Adrenal gland (tissue), 5 donors: ENCODE measurements around the gene COL5A1.

Experiments
- POLR2A ChIP-seq, 2 donors: fragments of 450-650 bp; IDR thresholded peaks; one replicate each; pipeline ENCODE4 v1.6.1; 2017; ENCODE audit warnings: antibody characterized with exemption in 2 of 2, mild to moderate bottlenecking in 2 of 2, moderate library complexity in 1 of 2
- TF ChIP-seq, protein P1 (sequence below), 6 experiments: fragments of 450-650 bp in 4 of 6; fragments of 200-600 bp in 2 of 6; sonication (generic) in 1 of 6; IDR thresholded peaks; 1 replicate in 5 of 6; 2 replicates in 1 of 6; pipeline versions ENCODE4 v1.5.1 to v1.8.0; 2016 to 2021; ENCODE audit warnings: antibody characterized with exemption in 6 of 6, mild to moderate bottlenecking in 2 of 6, moderate library complexity in 1 of 6
- donor health status: DM: no; HTN: no; CAD: no.

DNA sequence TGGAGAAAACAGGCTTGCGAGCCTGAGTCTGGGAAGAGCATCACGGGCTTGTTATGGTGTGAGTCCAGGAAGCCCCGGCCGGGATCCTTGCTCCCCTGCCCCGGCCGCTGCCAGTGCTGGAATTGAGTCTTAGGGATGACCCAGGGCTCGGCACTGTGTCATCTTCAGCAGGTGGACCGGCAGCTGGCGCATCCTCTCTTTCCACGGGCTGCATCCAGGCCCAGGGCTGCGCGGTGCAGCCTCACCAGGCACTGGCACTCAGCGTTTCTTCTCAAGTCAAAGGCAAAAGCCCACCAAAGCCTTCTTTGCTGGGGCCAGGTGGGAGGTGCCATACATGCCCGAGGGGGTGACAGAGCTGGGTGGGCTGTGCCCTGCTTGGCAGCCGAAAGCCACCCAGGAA, 46.6 kb downstream of the COL5A1 start:
- TF ChIP-seq, protein P1, sequence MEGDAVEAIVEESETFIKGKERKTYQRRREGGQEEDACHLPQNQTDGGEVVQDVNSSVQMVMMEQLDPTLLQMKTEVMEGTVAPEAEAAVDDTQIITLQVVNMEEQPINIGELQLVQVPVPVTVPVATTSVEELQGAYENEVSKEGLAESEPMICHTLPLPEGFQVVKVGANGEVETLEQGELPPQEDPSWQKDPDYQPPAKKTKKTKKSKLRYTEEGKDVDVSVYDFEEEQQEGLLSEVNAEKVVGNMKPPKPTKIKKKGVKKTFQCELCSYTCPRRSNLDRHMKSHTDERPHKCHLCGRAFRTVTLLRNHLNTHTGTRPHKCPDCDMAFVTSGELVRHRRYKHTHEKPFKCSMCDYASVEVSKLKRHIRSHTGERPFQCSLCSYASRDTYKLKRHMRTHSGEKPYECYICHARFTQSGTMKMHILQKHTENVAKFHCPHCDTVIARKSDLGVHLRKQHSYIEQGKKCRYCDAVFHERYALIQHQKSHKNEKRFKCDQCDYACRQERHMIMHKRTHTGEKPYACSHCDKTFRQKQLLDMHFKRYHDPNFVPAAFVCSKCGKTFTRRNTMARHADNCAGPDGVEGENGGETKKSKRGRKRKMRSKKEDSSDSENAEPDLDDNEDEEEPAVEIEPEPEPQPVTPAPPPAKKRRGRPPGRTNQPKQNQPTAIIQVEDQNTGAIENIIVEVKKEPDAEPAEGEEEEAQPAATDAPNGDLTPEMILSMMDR (IDR thresholded peaks at IDR 0.05): no peak
- no peak for TF ChIP-seq POLR2A (IDR thresholded peaks at IDR 0.05)
